Measurements from ENCODE around the gene SIL1.

The SIL1 gene

GRCh38 chr5:138972836-138973235 is 225.3 kb downstream of the SIL1 start:
- DNase-seq = no peak

GRCh38 chr5:138972230-138972629 is 225.9 kb downstream of the SIL1 start:
- DNase-seq = no peak

- DNase-seq = no peak
These were observed 228.7 kb downstream of the SIL1 start for GRCh38 chr5:138969323-138970002.

GRCh38 chr5:138968601-138969000 is 229.6 kb downstream of the SIL1 start:
- DNase-seq = no peak

GRCh38 chr5:138967791-138968448 is 230.2 kb downstream of the SIL1 start:
- no peak for DNase-seq

GRCh38 chr5:138966236-138966985 is 231.8 kb downstream of the SIL1 start:
- DNase-seq = no peak

GRCh38 chr5:138965626-138966025 is 232.5 kb downstream of the SIL1 start:
- no peak for DNase-seq

- DNase-seq = no peak
These were observed 233.4 kb downstream of the SIL1 start for GRCh38 chr5:138964647-138965201.

GRCh38 chr5:138963763-138964371 is 234.3 kb downstream of the SIL1 start:
- DNase-seq = no peak

- no peak for DNase-seq
These were observed 235.4 kb downstream of the SIL1 start for GRCh38 chr5:138962614-138963370.

- DNase-seq = no peak
These were observed 236.4 kb downstream of the SIL1 start for GRCh38 chr5:138961729-138962128.

- no peak for DNase-seq
These were observed 236.9 kb downstream of the SIL1 start for GRCh38 chr5:138961221-138961620.

GRCh38 chr5:138960145-138960692 is 237.9 kb downstream of the SIL1 start:
- no peak for DNase-seq

GRCh38 chr5:138956801-138957200 is 241.4 kb downstream of the SIL1 start:
- DNase-seq = no peak

GRCh38 chr5:138955671-138956295 is 242.4 kb downstream of the SIL1 start:
- no peak for DNase-seq

GRCh38 chr5:138955013-138955660 is 243.0 kb downstream of the SIL1 start:
- DNase-seq = no peak

GRCh38 chr5:138954257-138955012 is 243.7 kb downstream of the SIL1 start:
- no peak for DNase-seq

- peak; percentile 4 for DNase-seq
These were observed 244.5 kb downstream of the SIL1 start for GRCh38 chr5:138953387-138954256.

GRCh38 chr5:138952962-138953361 is 245.2 kb downstream of the SIL1 start:
- DNase-seq = no peak
